OCI-LY7 (cell line): ENCODE results near the gene GPATCH2. TPM values are rescaled to one million over a fixed set of nuclear protein-coding genes. Genes with fewer than 3 reads are reported as not detected.

ENCODE experiments used
- BruUV-seq: library from RNA; stranded (reverse); fragments of 400-500 nt; replicated peaks from 2 replicates; lab custom pipeline; 2021; lab: Mats Ljungman, UMichigan
- CTCF ChIA-PET: fragments of 300-600 bp; sonication (Branson Sonifier 250); formaldehyde crosslinking; loops from one replicate; lab custom pipeline; 2022; ENCODE audit warnings: antibody characterized with exemption; ENCODE audit not compliant: unreplicated experiment; lab: Charles Lee
- POLR2A ChIA-PET: fragments of 300-600 bp; sonication (Branson Sonifier 250); formaldehyde crosslinking; loops from one replicate; lab custom pipeline; 2022; ENCODE audit warnings: antibody characterized with exemption; lab: Charles Lee
- DNase-seq: peaks from one replicate; pipeline ENCODE4 v3.0.0-alpha.2; 2015; ENCODE audit warnings: low spot score
- H2AFZ ChIP-seq: fragments of 200-600 bp; sonication (generic), shearing (Covaris generic); 2 replicates; pipeline ENCODE4 v1.6.1; 2014; ENCODE audit warnings: mild to moderate bottlenecking, antibody characterized with exemption, low read length, moderate library complexity
- H3K27ac ChIP-seq: fragments of 200-600 bp; sonication (generic); 2 replicates; pipeline ENCODE4 v1.5.1; 2014; ENCODE audit warnings: mixed run types, low read depth, mild to moderate bottlenecking, moderate library complexity, low read length, inconsistent platforms; ENCODE audit not compliant: poor library complexity, severe bottlenecking
- H3K36me3 ChIP-seq: fragments of 200-600 bp; sonication (generic); 2 replicates; pipeline ENCODE4 v1.6.1; 2014; ENCODE audit warnings: mild to moderate bottlenecking, antibody characterized with exemption, low read length, moderate library complexity, mixed read lengths; ENCODE audit not compliant: insufficient read depth
- H3K4me1 ChIP-seq: fragments of 200-600 bp; sonication (generic); 2 replicates; pipeline ENCODE4 v1.5.1; 2014; ENCODE audit warnings: mild to moderate bottlenecking, low read length; ENCODE audit not compliant: insufficient read depth, poor library complexity, severe bottlenecking
- H3K4me2 ChIP-seq: fragments of 200-600 bp; sonication (generic); 2 replicates; pipeline ENCODE4 v1.6.1; 2014; ENCODE audit warnings: mild to moderate bottlenecking, low read length
- H3K4me3 ChIP-seq: fragments of 200-600 bp; sonication (generic); 2 replicates; pipeline ENCODE4 v1.5.1; 2014; ENCODE audit warnings: mild to moderate bottlenecking, low read depth, low read length; ENCODE audit not compliant: poor library complexity, severe bottlenecking
- H3K79me2 ChIP-seq: fragments of 200-600 bp; sonication (generic); 2 replicates; pipeline ENCODE4 v1.6.1; 2016; ENCODE audit warnings: low read depth, mild to moderate bottlenecking, low read length, moderate library complexity, mixed read lengths; ENCODE audit not compliant: insufficient read depth
- H3K9me2 ChIP-seq: fragments of 200-600 bp; sonication (generic); 2 replicates; pipeline ENCODE4 v1.6.1; 2016; ENCODE audit warnings: mild to moderate bottlenecking, low read length, mixed read lengths; ENCODE audit not compliant: insufficient read depth
- H3K9me3 ChIP-seq: fragments of 200-600 bp; sonication (generic); 2 replicates; pipeline ENCODE4 v1.6.1; 2014; ENCODE audit warnings: mild to moderate bottlenecking, mixed run types, low read length, mixed read lengths
- H4K20me1 ChIP-seq: fragments of 200-600 bp; sonication (generic); 2 replicates; pipeline ENCODE4 v1.6.1; 2014; ENCODE audit warnings: mild to moderate bottlenecking, antibody characterized with exemption, low read length, moderate library complexity, mixed read lengths; ENCODE audit not compliant: insufficient read depth
- CTCF ChIP-seq: fragments of 200-600 bp; sonication (generic); conservative IDR thresholded peaks from 2 replicates; pipeline ENCODE4 v1.5.1; 2014; ENCODE audit warnings: mild to moderate bottlenecking, antibody characterized with exemption, low read length, moderate library complexity, mixed read lengths
- EZH2phosphoT487 ChIP-seq: fragments of 200-600 bp; sonication (generic); IDR thresholded peaks from 2 replicates; pipeline ENCODE4 v1.6.1; 2018; ENCODE audit warnings: low read depth, borderline replicate concordance, mild to moderate bottlenecking, mixed run types, antibody characterized with exemption, low read length, moderate library complexity, mixed read lengths
- intact Hi-C: fragments of 100-400 bp; cut with micrococcal nuclease; formaldehyde crosslinking; loops from one replicate; pipeline ENCODE4 v1.10.0; 2022; ENCODE audit not compliant: unreplicated experiment
- total RNA-seq, 2 experiments: library from RNA; depleted of rRNA in 1 of 2; stranded (reverse); fragments of >200 nt in 1 of 2; shearing (Covaris generic) in 1 of 2; gene quantifications; 2 replicates each; pipeline ENCODE4 v1.2.3, GENCODE V29; 2014 to 2022

GPATCH2 gene
- total RNA-seq, 2 experiments from 2014 or later = 8.8 to 12.7 TPM

- H3K27ac ChIP-seq = no peak overlapping the region
- intact Hi-C loops = no loop called here
- no peaks in the 10 kb centered on the region for H3K79me2 ChIP-seq
- no peak overlapping the region for H3K4me2 ChIP-seq
- no peak for TF ChIP-seq EZH2phosphoT487
- TF ChIP-seq CTCF = no peak
- no peaks in the 10 kb centered on the region for H3K9me3 ChIP-seq
- H3K36me3 ChIP-seq = no peaks in the 10 kb centered on the region
- POLR2A ChIA-PET = no interaction called here
- no peaks in the 10 kb centered on the region for H3K9me2 ChIP-seq
- no TSS peak for BruUV-seq
- H3K4me1 ChIP-seq = no peaks in the 10 kb centered on the region
- no peaks in the 10 kb centered on the region for H4K20me1 ChIP-seq
- no peak overlapping the region for H3K4me3 ChIP-seq
- no peak overlapping the region for H2AFZ ChIP-seq
- no peak for DNase-seq
- CTCF ChIA-PET = no interaction called here
These were observed 168.2 kb downstream of the GPATCH2 start for GRCh38 chr1:217462666-217463065.

- no TSS peak for BruUV-seq
- no peaks in the 10 kb centered on the region for H4K20me1 ChIP-seq
- H3K79me2 ChIP-seq = no peaks in the 10 kb centered on the region
- ChIA-PET POLR2A (no interaction called here), CTCF (no interaction called here)
- H3K4me2 ChIP-seq = no peak overlapping the region
- H3K4me3 ChIP-seq = no peak overlapping the region
- H3K4me1 ChIP-seq = no peaks in the 10 kb centered on the region
- no peak overlapping the region for H2AFZ ChIP-seq
- no peak overlapping the region for H3K27ac ChIP-seq
- H3K9me2 ChIP-seq = no peaks in the 10 kb centered on the region
- no peak for DNase-seq
- no peak for TF ChIP-seq CTCF
- no peaks in the 10 kb centered on the region for H3K36me3 ChIP-seq
- intact Hi-C loops = no loop called here
- no peaks in the 10 kb centered on the region for H3K9me3 ChIP-seq
These were observed 168.7 kb downstream of the GPATCH2 start for GRCh38 chr1:217462159-217462558.

- Histone ChIP-seq H3K36me3 (no peaks in the 10 kb centered on the region), H4K20me1 (no peaks in the 10 kb centered on the region), H3K9me3 (no peaks in the 10 kb centered on the region), H3K9me2 (no peaks in the 10 kb centered on the region), H2AFZ (no peak overlapping the region), H3K27ac (no peak overlapping the region), H3K79me2 (no peaks in the 10 kb centered on the region), H3K4me1 (no peaks in the 10 kb centered on the region), H3K4me2 (no peak overlapping the region), H3K4me3 (no peak overlapping the region)
- intact Hi-C loops = no loop called here
- no peak for DNase-seq
- ChIA-PET POLR2A (no interaction called here), CTCF (no interaction called here)
- no TSS peak for BruUV-seq
- no peak for TF ChIP-seq EZH2phosphoT487
- TF ChIP-seq CTCF = no peak
These were observed 173.9 kb downstream of the GPATCH2 start for GRCh38 chr1:217457016-217457415.
